IMR-90 (cell line): ENCODE results near the gene PRH1. TPM values are rescaled to one million over a fixed set of nuclear protein-coding genes. Genes with fewer than 3 reads are reported as not detected.

Experiments used
- ATAC-seq: fragments of 200-7000 bp; cut with Tn5 transposase; 2 replicates; pipeline ENCODE4 v1.9.1; 2020; ENCODE audit warnings: low read depth, mild to moderate bottlenecking, moderate library complexity
- BruUV-seq: library from RNA; stranded (reverse); fragments of 400-500 nt; replicated peaks from 2 replicates; lab custom pipeline; 2021; lab: Mats Ljungman, UMichigan
- CTCF ChIA-PET: fragments of 300-600 bp; formaldehyde crosslinking; extraction: SDS; loops from one replicate; lab custom pipeline; 2021; ENCODE audit warnings: antibody characterized with exemption; lab: Yijun Ruan, JAX
- POLR2A ChIA-PET: fragments of 300-600 bp; sonication (Branson Sonifier 250); formaldehyde crosslinking; loops from one replicate; lab custom pipeline; 2022; ENCODE audit warnings: antibody characterized with exemption; ENCODE audit not compliant: unreplicated experiment; lab: Charles Lee
- DNase-seq: peaks from one replicate; pipeline ENCODE4 v3.0.0; 2013
- H2AFZ ChIP-seq: replicated peaks from 2 replicates; pipeline ENCODE3; 2013; ENCODE audit warnings: low read length, mild to moderate bottlenecking; ENCODE audit not compliant: poor library complexity
- H2AK5ac ChIP-seq: 2 replicates; pipeline ENCODE4 v1.6.1; 2013; ENCODE audit warnings: low read depth, low read length, inconsistent platforms
- H2AK9ac ChIP-seq: replicated peaks from 2 replicates; pipeline ENCODE3; 2013; ENCODE audit warnings: mild to moderate bottlenecking, low read depth, low read length, moderate library complexity; ENCODE audit not compliant: poor library complexity
- H2BK120ac ChIP-seq: 2 replicates; pipeline ENCODE4 v1.6.1; 2013; ENCODE audit warnings: low read depth, low read length, inconsistent platforms
- H2BK15ac ChIP-seq: 3 replicates; pipeline ENCODE4 v1.6.1; 2013; ENCODE audit warnings: low read depth, low read length, inconsistent platforms
- H2BK20ac ChIP-seq: 2 replicates; pipeline ENCODE4 v1.6.1; 2013; ENCODE audit warnings: low read depth, mild to moderate bottlenecking, inconsistent platforms, low read length, moderate library complexity
- H2BK5ac ChIP-seq: 2 replicates; pipeline ENCODE4 v1.6.1; 2013; ENCODE audit warnings: mild to moderate bottlenecking, low read depth, low read length, inconsistent platforms; ENCODE audit not compliant: poor library complexity, severe bottlenecking
- H3K14ac ChIP-seq: replicated peaks from 2 replicates; pipeline ENCODE4 v1.6.1; 2013; ENCODE audit warnings: low read depth, low read length, inconsistent platforms
- H3K18ac ChIP-seq: 2 replicates; pipeline ENCODE4 v1.6.1; 2013; ENCODE audit warnings: low read depth, low read length, control low read depth
- H3K23ac ChIP-seq: 2 replicates; pipeline ENCODE4 v1.6.1; 2013; ENCODE audit warnings: low read depth, low read length, inconsistent platforms
- H3K27ac ChIP-seq: 2 replicates; pipeline ENCODE4 v1.5.1; 2013; ENCODE audit warnings: mild to moderate bottlenecking, control low read depth, low read length; ENCODE audit not compliant: insufficient read depth
- H3K27me3 ChIP-seq: 2 replicates; pipeline ENCODE4 v1.6.1; 2013; ENCODE audit warnings: low read length; ENCODE audit not compliant: control insufficient read depth, insufficient read depth
- H3K36me3 ChIP-seq: 2 replicates; pipeline ENCODE4 v1.6.1; 2013; ENCODE audit warnings: low read length, mixed read lengths; ENCODE audit not compliant: control insufficient read depth, insufficient read depth
- H3K4ac ChIP-seq: 2 replicates; pipeline ENCODE4 v1.6.1; 2013; ENCODE audit warnings: low read depth, low read length, inconsistent platforms
- H3K4me1 ChIP-seq: 2 replicates; pipeline ENCODE4 v1.6.1; 2013; ENCODE audit warnings: low read length, mixed read lengths; ENCODE audit not compliant: control insufficient read depth, insufficient read depth
- H3K4me2 ChIP-seq: 2 replicates; pipeline ENCODE4 v1.6.1; 2013; ENCODE audit warnings: low read depth, mild to moderate bottlenecking, control low read depth, low read length, moderate library complexity
- H3K4me3 ChIP-seq: 2 replicates; pipeline ENCODE4 v1.5.1; 2013; ENCODE audit warnings: low read depth, mild to moderate bottlenecking, control low read depth, low read length, moderate library complexity; ENCODE audit not compliant: insufficient read depth
- H3K56ac ChIP-seq: 2 replicates; pipeline ENCODE4 v1.6.1; 2013; ENCODE audit warnings: low read length, inconsistent platforms; ENCODE audit not compliant: insufficient read depth; ENCODE audit errors: extremely low read depth
- H3K79me1 ChIP-seq, 2 experiments: 2 replicates each; pipeline ENCODE4 v1.6.1; 2013; ENCODE audit warnings: low read length in 2 of 2, inconsistent platforms in 1 of 2, low read depth in 1 of 2
- H3K9ac ChIP-seq: 2 replicates; pipeline ENCODE4 v1.6.1; 2013; ENCODE audit warnings: low read depth, low read length, control low read depth
- H3K9me1 ChIP-seq: 2 replicates; pipeline ENCODE4 v1.6.1; 2013; ENCODE audit warnings: low read length, inconsistent platforms; ENCODE audit not compliant: insufficient read depth
- H3K9me3 ChIP-seq: 2 replicates; pipeline ENCODE4 v1.6.1; 2013; ENCODE audit warnings: low read length; ENCODE audit not compliant: control insufficient read depth, insufficient read depth
- H4K20me1 ChIP-seq: 2 replicates; pipeline ENCODE4 v1.6.1; 2013; ENCODE audit warnings: low read length, inconsistent platforms; ENCODE audit not compliant: insufficient read depth
- H4K5ac ChIP-seq: 2 replicates; pipeline ENCODE4 v1.6.1; 2013; ENCODE audit warnings: mild to moderate bottlenecking, low read depth, low read length, control low read depth
- H4K8ac ChIP-seq, 2 experiments: 2 replicates each; pipeline ENCODE4 v1.6.1; 2013; ENCODE audit warnings: low read depth in 2 of 2, low read length in 2 of 2, control low read depth in 1 of 2, inconsistent platforms in 1 of 2
- H4K91ac ChIP-seq: 2 replicates; pipeline ENCODE4 v1.6.1; 2013; ENCODE audit warnings: low read depth, low read length, inconsistent platforms; ENCODE audit not compliant: insufficient read depth
- BHLHE40 ChIP-seq: fragments of 150-350 bp; IDR thresholded peaks from 2 replicates; pipeline ENCODE4 v1.6.1; 2016; ENCODE audit warnings: mild to moderate bottlenecking, low read depth, low read length
- CEBPB ChIP-seq: IDR thresholded peaks from 2 replicates; pipeline ENCODE4 v1.6.1; 2012; ENCODE audit warnings: low read depth, low read length, improper control_type of control experiment
- CTCF ChIP-seq: conservative IDR thresholded peaks from 2 replicates; pipeline ENCODE4 v1.5.1; 2012; ENCODE audit warnings: mild to moderate bottlenecking, low read depth, low read length, improper control_type of control experiment
- FOS ChIP-seq: fragments of 150-350 bp; IDR thresholded peaks from 2 replicates; pipeline ENCODE4 v1.6.1; 2016; ENCODE audit warnings: low read depth, low read length
- MAFK ChIP-seq: IDR thresholded peaks from 2 replicates; pipeline ENCODE4 v1.6.1; 2012; ENCODE audit warnings: low read depth, low read length, improper control_type of control experiment
- MXI1 ChIP-seq: IDR thresholded peaks from 2 replicates; pipeline ENCODE4 v1.6.1; 2012; ENCODE audit warnings: low read depth, mild to moderate bottlenecking, low read length, moderate library complexity, borderline replicate concordance
- POLR2A ChIP-seq: IDR thresholded peaks from 2 replicates; pipeline ENCODE4 v1.6.1; 2012; ENCODE audit warnings: mild to moderate bottlenecking, low read depth, low read length
- RCOR1 ChIP-seq: IDR thresholded peaks from 2 replicates; pipeline ENCODE4 v1.6.1; 2012; ENCODE audit warnings: mild to moderate bottlenecking, low read length, improper control_type of control experiment; ENCODE audit not compliant: insufficient replicate concordance
- RFX5 ChIP-seq: IDR thresholded peaks from 2 replicates; pipeline ENCODE4 v1.8.0; 2012; ENCODE audit warnings: low read depth, mild to moderate bottlenecking, low read length, moderate library complexity
- WGBS, 2 experiments: methylation state at CpG; one replicate each; pipeline versions ENCODE4 v1.1.5 to v1.1.7; 2013; ENCODE audit warnings: missing lambda C conversion rate in 2 of 2; ENCODE audit not compliant: insufficient read length in 1 of 2; ENCODE audit errors: extremely low coverage in 2 of 2; 5-methylcytosine and 5-hydroxymethylcytosine counted together
- dilution Hi-C: fragments of 300-500 bp; cut with HindIII; formaldehyde crosslinking; loops from one replicate; pipeline ENCODE4 v1.14.3; 2018; ENCODE audit warnings: low sequenced_read_pairs; ENCODE audit not compliant: unreplicated experiment
- in situ Hi-C: fragments of 300-500 bp; cut with MboI; formaldehyde crosslinking; loops from 3 replicates; pipeline ENCODE4 v1.14.3; 2019; ENCODE audit warnings: low sequenced_read_pairs, inconsistent platforms, mixed read lengths
- intact Hi-C: fragments of 100-400 bp; cut with micrococcal nuclease; formaldehyde crosslinking; loops from 2 replicates; pipeline ENCODE4 v1.10.0; 2022
- polyA plus RNA-seq, 3 experiments: library from polyadenylated mRNA; depleted of rRNA; stranded (reverse); fragments of >200 nt; gene quantifications; 2 replicates each; pipeline ENCODE4 v1.2.3, GENCODE V29; 2012; ENCODE audit warnings: low replicate concordance in 1 of 3
- total RNA-seq: library from RNA; depleted of rRNA; stranded (reverse); fragments of >200 nt; gene quantifications from 2 replicates; pipeline ENCODE4 v1.2.3, GENCODE V29; 2012
- TF ChIP-seq, protein P1 (sequence below): fragments of 150-350 bp; IDR thresholded peaks from 2 replicates; pipeline ENCODE4 v1.6.1; 2017; ENCODE audit warnings: mild to moderate bottlenecking, antibody characterized with exemption, low read length, low read depth

Gene PRH1
- total and polyA plus RNA-seq, 2 of the 4 experiments (the other 2 are of a cell fraction): 3.0 to 18.8 TPM

GRCh38 chr12:10891937-10892336 is 7.9 kb upstream of the PRH1 start:
- Histone ChIP-seq H3K9me1 (peaks cover 3% of the 10 kb centered on the region; the same call in 1 of the 2 replicates), H4K20me1 (no peaks in the 10 kb centered on the region), H4K91ac (no peak overlapping the region), H2AK9ac (no peak overlapping the region), H3K36me3 (no peaks in the 10 kb centered on the region), H2BK15ac (no peak overlapping the region), H3K27me3 (no peaks in the 10 kb centered on the region), H2AK5ac (no peak overlapping the region), H3K4ac (no peak overlapping the region), H2BK5ac (no peak overlapping the region), H3K4me2 (no peak overlapping the region), H4K5ac (no peak overlapping the region), H4K8ac (no peak overlapping the region), H3K18ac (no peak overlapping the region), H3K56ac (no peak overlapping the region), H3K14ac (no peak overlapping the region), H2BK120ac (no peak overlapping the region), H3K9me3 (no peaks in the 10 kb centered on the region), H3K4me1 (no peaks in the 10 kb centered on the region), H3K4me3 (no peak overlapping the region), H2BK20ac (no peak overlapping the region), H3K23ac (no peak overlapping the region), H3K9ac (no peak overlapping the region), H3K27ac (no peak overlapping the region), H2AFZ (no peak overlapping the region), H3K79me1 (no peaks in the 10 kb centered on the region)
- ATAC-seq (no peak), DNase-seq (no peak)
- intact Hi-C loops: no loop called here
- no peak for TF ChIP-seq FOS
- TF ChIP-seq BHLHE40: no peak
- no peak for TF ChIP-seq CEBPB
- TF ChIP-seq RCOR1: no peak
- no peak for TF ChIP-seq CTCF
- no peak for TF ChIP-seq POLR2A
- TF ChIP-seq RFX5: no peak
- TF ChIP-seq, protein P1, sequence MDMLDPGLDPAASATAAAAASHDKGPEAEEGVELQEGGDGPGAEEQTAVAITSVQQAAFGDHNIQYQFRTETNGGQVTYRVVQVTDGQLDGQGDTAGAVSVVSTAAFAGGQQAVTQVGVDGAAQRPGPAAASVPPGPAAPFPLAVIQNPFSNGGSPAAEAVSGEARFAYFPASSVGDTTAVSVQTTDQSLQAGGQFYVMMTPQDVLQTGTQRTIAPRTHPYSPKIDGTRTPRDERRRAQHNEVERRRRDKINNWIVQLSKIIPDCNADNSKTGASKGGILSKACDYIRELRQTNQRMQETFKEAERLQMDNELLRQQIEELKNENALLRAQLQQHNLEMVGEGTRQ: no peak
- TF ChIP-seq MAFK: no peak
- no peak for TF ChIP-seq MXI1
- BruUV-seq: no TSS peak
- ChIA-PET CTCF (interaction anchor here (1.5 kb wide), 1 partner anchor 16 kb away, joined by 3 read pairs; no protein-coding TSS in a partner anchor), POLR2A (no interaction called here)
- in situ Hi-C loops: no loop called here
- dilution Hi-C loops: no loop called here
- WGBS, 2 experiments: no CpG with 5 or more reads among the region's 2 CpGs
